Endothelial cell of umbilical vein (primary cell): ENCODE data around the gene RRP36. TPM values are rescaled to one million over a fixed set of nuclear protein-coding genes. Genes with fewer than 3 reads are reported as not detected.

Source experiments
- BruUV-seq: library from RNA; stranded (reverse); fragments of 400-500 nt; replicated peaks from 2 replicates; lab custom pipeline; 2021; lab: Mats Ljungman, UMichigan
- CTCF ChIA-PET: fragments of 300-600, 350-600 bp; sonication (Branson Sonifier 250); formaldehyde crosslinking; loops from one replicate; lab custom pipeline; 2021; ENCODE audit warnings: antibody characterized with exemption, inconsistent platforms; lab: Charles Lee
- POLR2A ChIA-PET: fragments of 300-600, 350-600 bp; sonication (Branson Sonifier 250); formaldehyde crosslinking; loops from one replicate; lab custom pipeline; 2021; ENCODE audit warnings: antibody characterized with exemption, inconsistent platforms; lab: Charles Lee
- DNase-seq: peaks from one replicate; pipeline ENCODE4 v3.0.0-alpha.2; 2011; ENCODE audit warnings: low read depth, low spot score
- FAIRE-seq: peaks from 2 replicates; lab custom pipeline; 2011; peaks lifted over from hg19 to GRCh38; lab: Jason Lieb, UNC
- H2AFZ ChIP-seq: 2 replicates; pipeline ENCODE4 v1.6.0; 2012; ENCODE audit warnings: low read depth, low read length, control low read depth, inconsistent platforms
- H3K27ac ChIP-seq: 2 replicates; pipeline ENCODE4 v1.5.1; 2011; ENCODE audit warnings: low read depth, mild to moderate bottlenecking, control low read depth, low read length, moderate library complexity; ENCODE audit not compliant: insufficient read depth
- H3K27me3 ChIP-seq, 2 experiments: 2 replicates each; pipeline versions ENCODE4 v1.6.0 to v1.6.1; 2011; ENCODE audit warnings: low read length in 2 of 2, mixed read lengths in 1 of 2; ENCODE audit not compliant: control insufficient read depth in 2 of 2, insufficient read depth in 2 of 2
- H3K36me3 ChIP-seq, 2 experiments: 2 replicates in 1 of 2; 3 replicates in 1 of 2; pipeline ENCODE4 v1.5.1; 2011; ENCODE audit warnings: low read length in 2 of 2, mild to moderate bottlenecking in 1 of 2, moderate library complexity in 1 of 2; ENCODE audit not compliant: control insufficient read depth in 2 of 2, insufficient read depth in 2 of 2; ENCODE audit errors: extremely low read depth in 1 of 2
- H3K4me1 ChIP-seq: 3 replicates; pipeline ENCODE4 v1.5.1; 2011; ENCODE audit warnings: mild to moderate bottlenecking, low read length; ENCODE audit not compliant: control insufficient read depth, insufficient read depth; ENCODE audit errors: extremely low read depth
- H3K4me2 ChIP-seq: 2 replicates; pipeline ENCODE4 v1.6.1; 2011; ENCODE audit warnings: low read length, control low read depth, mixed read lengths; ENCODE audit not compliant: insufficient read depth
- H3K4me3 ChIP-seq, 3 experiments: fragments of 200-600 bp in 1 of 3; sonication (generic), shearing (Covaris generic) in 1 of 3; replicated peaks in 1 of 3; 2 replicates each; pipeline ENCODE4 v1.5.1; 2011 to 2016; ENCODE audit warnings: control low read depth in 3 of 3, low read length in 3 of 3, mild to moderate bottlenecking in 2 of 3, inconsistent platforms in 1 of 3, low read depth in 1 of 3, moderate library complexity in 1 of 3; ENCODE audit not compliant: insufficient read depth in 1 of 3
- H3K79me2 ChIP-seq: 2 replicates; pipeline ENCODE4 v1.6.0; 2012; ENCODE audit warnings: low read length, inconsistent platforms; ENCODE audit not compliant: control insufficient read depth, insufficient read depth
- H3K9ac ChIP-seq: replicated peaks from 2 replicates; pipeline ENCODE3; 2011; ENCODE audit warnings: low read length, control low read depth; ENCODE audit not compliant: insufficient read depth; ENCODE audit errors: extremely low read depth
- H3K9me1 ChIP-seq: replicated peaks from 3 replicates; pipeline ENCODE4 v1.6.0; 2011; ENCODE audit warnings: mild to moderate bottlenecking, low read length; ENCODE audit not compliant: control insufficient read depth, insufficient read depth; ENCODE audit errors: extremely low read depth
- H3K9me3 ChIP-seq: replicated peaks from 2 replicates; pipeline ENCODE4 v1.5.1; 2012; ENCODE audit warnings: low read length, inconsistent platforms; ENCODE audit not compliant: control insufficient read depth, insufficient read depth
- H4K20me1 ChIP-seq: replicated peaks from 2 replicates; pipeline ENCODE3; 2011; ENCODE audit warnings: mild to moderate bottlenecking, low read length; ENCODE audit not compliant: control insufficient read depth, insufficient read depth; ENCODE audit errors: extremely low read depth
- EZH2 ChIP-seq: IDR thresholded peaks from 2 replicates; pipeline ENCODE4 v1.6.1; 2012; ENCODE audit warnings: borderline replicate concordance, low read depth, mild to moderate bottlenecking, moderate library complexity, low read length, inconsistent platforms; ENCODE audit not compliant: severe bottlenecking
- FOS ChIP-seq: IDR thresholded peaks from 2 replicates; pipeline ENCODE4 v1.6.1; 2011; ENCODE audit warnings: mild to moderate bottlenecking, low read length, moderate library complexity, borderline replicate concordance; ENCODE audit not compliant: insufficient read depth
- GATA2 ChIP-seq: IDR thresholded peaks from 2 replicates; pipeline ENCODE4 v1.7.0; 2011; ENCODE audit warnings: low read depth, mild to moderate bottlenecking, moderate library complexity, mixed read lengths, low read length; ENCODE audit not compliant: insufficient read length, insufficient read depth
- JUN ChIP-seq: IDR thresholded peaks from 2 replicates; pipeline ENCODE4 v1.6.1; 2011; ENCODE audit warnings: borderline replicate concordance, low read depth; ENCODE audit not compliant: insufficient read length, insufficient read depth
- MAX ChIP-seq: IDR thresholded peaks from 2 replicates; pipeline ENCODE4 v1.6.1; 2011; ENCODE audit not compliant: insufficient read depth, insufficient read length
- MYC ChIP-seq: IDR thresholded peaks from one replicate; pipeline ENCODE4 v1.6.1; 2011; ENCODE audit warnings: mild to moderate bottlenecking, low read depth, low read length
- POLR2A ChIP-seq: IDR thresholded peaks from 2 replicates; pipeline ENCODE4 v1.6.1; 2012; ENCODE audit warnings: low read depth, mild to moderate bottlenecking, control low read depth, low read length
- POLR2AphosphoS5 ChIP-seq: IDR thresholded peaks from 2 replicates; pipeline ENCODE4 v1.6.1; 2012; ENCODE audit warnings: low read depth, mild to moderate bottlenecking, control low read depth, low read length, moderate library complexity; ENCODE audit not compliant: insufficient read depth
- dilution Hi-C: fragments of 300-500 bp; cut with MboI; formaldehyde crosslinking; loops from one replicate; pipeline ENCODE4 v1.15.0; 2019; ENCODE audit warnings: low sequenced_read_pairs; ENCODE audit not compliant: extremely low pct_ligation_motif_present
- intact Hi-C: fragments of 100-400 bp; cut with micrococcal nuclease; formaldehyde crosslinking; loops from one replicate; pipeline ENCODE4 v1.10.0; 2022
- polyA plus RNA-seq, 4 experiments: library from polyadenylated mRNA; depleted of rRNA in 3 of 4; stranded (reverse) in 3 of 4; unstranded in 1 of 4; fragments of >200 nt; gene quantifications; 2 replicates each; pipeline versions ENCODE4 v1.2.1 to v1.2.3, GENCODE V29; 2011 to 2012; ENCODE audit warnings: missing spikeins in 1 of 4
- total RNA-seq: library from RNA; stranded (reverse); gene quantifications from 2 replicates; pipeline ENCODE4 v1.2.3, GENCODE V29; 2021
- TF ChIP-seq, protein P1 (sequence below), 2 donors: IDR thresholded peaks; 1 replicate in 1 of 2; 2 replicates in 1 of 2; pipeline ENCODE4 v1.5.1; 2011; ENCODE audit warnings: low read length in 2 of 2, mild to moderate bottlenecking in 2 of 2, moderate library complexity in 2 of 2, control low read depth in 1 of 2, inconsistent platforms in 1 of 2, low read depth in 1 of 2; ENCODE audit not compliant: insufficient read depth in 1 of 2; ENCODE audit errors: extremely low read depth in 1 of 2

The RRP36 gene
- total and polyA plus RNA-seq, 2 donors (not counting 3 experiments of a cell fraction or from before 2014, with no cell fraction given) = 40.2 to 103 TPM

- TF ChIP-seq MAX (no peak), FOS (no peak), JUN (no peak), EZH2 (no peak), POLR2AphosphoS5 (no peak), MYC (no peak), GATA2 (no peak), POLR2A (no peak)
- TF ChIP-seq, protein P1, sequence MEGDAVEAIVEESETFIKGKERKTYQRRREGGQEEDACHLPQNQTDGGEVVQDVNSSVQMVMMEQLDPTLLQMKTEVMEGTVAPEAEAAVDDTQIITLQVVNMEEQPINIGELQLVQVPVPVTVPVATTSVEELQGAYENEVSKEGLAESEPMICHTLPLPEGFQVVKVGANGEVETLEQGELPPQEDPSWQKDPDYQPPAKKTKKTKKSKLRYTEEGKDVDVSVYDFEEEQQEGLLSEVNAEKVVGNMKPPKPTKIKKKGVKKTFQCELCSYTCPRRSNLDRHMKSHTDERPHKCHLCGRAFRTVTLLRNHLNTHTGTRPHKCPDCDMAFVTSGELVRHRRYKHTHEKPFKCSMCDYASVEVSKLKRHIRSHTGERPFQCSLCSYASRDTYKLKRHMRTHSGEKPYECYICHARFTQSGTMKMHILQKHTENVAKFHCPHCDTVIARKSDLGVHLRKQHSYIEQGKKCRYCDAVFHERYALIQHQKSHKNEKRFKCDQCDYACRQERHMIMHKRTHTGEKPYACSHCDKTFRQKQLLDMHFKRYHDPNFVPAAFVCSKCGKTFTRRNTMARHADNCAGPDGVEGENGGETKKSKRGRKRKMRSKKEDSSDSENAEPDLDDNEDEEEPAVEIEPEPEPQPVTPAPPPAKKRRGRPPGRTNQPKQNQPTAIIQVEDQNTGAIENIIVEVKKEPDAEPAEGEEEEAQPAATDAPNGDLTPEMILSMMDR (IDR thresholded peaks at IDR 0.05; ENCODE audit: extremely low read depth in 1 of 2, insufficient read depth in 1 of 2, low read depth in 1 of 2, low read length in 2 of 2) = no peak
- H4K20me1 ChIP-seq = no peaks in the 10 kb centered on the region
- intact Hi-C loops = no loop called here
- POLR2A ChIA-PET = interaction anchor here (0.6 kb wide), 1 partner anchor 912 kb away, joined by 4 read pairs; no protein-coding TSS in a partner anchor
- no peak overlapping the region for H3K4me3 ChIP-seq
- no peaks in the 10 kb centered on the region for H3K9me1 ChIP-seq
- no peak overlapping the region for H3K4me2 ChIP-seq
- CTCF ChIA-PET = interaction anchor here (1.2 kb wide), 2 partner anchors 9 to 31 kb away, joined by 3 read pairs; no protein-coding TSS in a partner anchor
- H3K9ac ChIP-seq = no peak overlapping the region
- peaks cover 20% of the 10 kb centered on the region for H3K4me1 ChIP-seq
- H3K27me3 ChIP-seq = no peaks in the 10 kb centered on the region
- H3K79me2 ChIP-seq = peaks cover 12% of the 10 kb centered on the region
- no peaks in the 10 kb centered on the region for H3K36me3 ChIP-seq
- DNase-seq (no peak), FAIRE-seq (no peak)
- BruUV-seq = no TSS peak
- no peaks in the 10 kb centered on the region for H3K9me3 ChIP-seq
- dilution Hi-C loops = no loop called here
- H3K27ac ChIP-seq = no peak overlapping the region
- no peak overlapping the region for H2AFZ ChIP-seq
These were observed 46.4 kb upstream of the RRP36 start for GRCh38 chr6:42974919-42975505.
